PC-3 (cell line): ENCODE data around the gene TSTD2. TPM values are rescaled to one million over a fixed set of nuclear protein-coding genes. Genes with fewer than 3 reads are reported as not detected.
A peak's percentile ranks its signal among the peaks of the same experiment; 100 is the strongest.

Source experiments
- ATAC-seq: fragments of 200-7000 bp; cut with Tn5 transposase; 2 replicates; pipeline ENCODE4 v1.9.1; 2020; ENCODE audit warnings: mild to moderate bottlenecking, moderate library complexity
- BruUV-seq: library from RNA; stranded (reverse); fragments of 400-500 nt; replicated peaks from 2 replicates; lab custom pipeline; 2021; lab: Mats Ljungman, UMichigan
- CTCF ChIA-PET: fragments of 300-600 bp; sonication (Branson Sonifier 250); formaldehyde crosslinking; loops from one replicate; lab custom pipeline; 2022; ENCODE audit warnings: antibody characterized with exemption; lab: Charles Lee
- POLR2A ChIA-PET: fragments of 300-600 bp; sonication (Branson Sonifier 250); formaldehyde crosslinking; loops from one replicate; lab custom pipeline; 2022; ENCODE audit warnings: antibody characterized with exemption; ENCODE audit not compliant: unreplicated experiment; lab: Charles Lee
- DNase-seq: peaks from one replicate; pipeline ENCODE4 v3.0.0-alpha.2; 2015
- H2AFZ ChIP-seq: fragments of 300-600 bp; sonication (generic); 2 replicates; pipeline ENCODE4 v1.6.0; 2016; ENCODE audit warnings: antibody characterized with exemption, low read length
- H3F3A ChIP-seq: fragments of 300-600 bp; sonication (generic); one replicate; pipeline ENCODE4 v1.6.0; 2017; ENCODE audit warnings: antibody characterized with exemption, low read length, control low read depth, mild to moderate bottlenecking; ENCODE audit not compliant: unreplicated experiment
- H3K27ac ChIP-seq: fragments of 300-600 bp; sonication (generic); 2 replicates; pipeline ENCODE4 v1.5.1; 2016; ENCODE audit warnings: mild to moderate bottlenecking, low read length
- H3K27me3 ChIP-seq: fragments of 300-600 bp; sonication (generic); 2 replicates; pipeline ENCODE4 v1.6.1; 2016; ENCODE audit warnings: low read length, mixed read lengths
- H3K36me3 ChIP-seq: fragments of 300-600 bp; sonication (generic); 2 replicates; pipeline ENCODE4 v1.6.1; 2016; ENCODE audit warnings: low read depth, mixed run types, low read length, mixed read lengths
- H3K4me1 ChIP-seq: fragments of 300-600 bp; sonication (generic); 2 replicates; pipeline ENCODE4 v1.5.1; 2016; ENCODE audit warnings: low read length; ENCODE audit not compliant: insufficient read depth
- H3K4me2 ChIP-seq: fragments of 300-600 bp; sonication (generic); 2 replicates; pipeline ENCODE4 v1.6.0; 2016; ENCODE audit warnings: low read length
- H3K4me3 ChIP-seq: fragments of 300-600 bp; sonication (generic); 2 replicates; pipeline ENCODE4 v1.5.1; 2016; ENCODE audit warnings: mild to moderate bottlenecking, low read length, mixed read lengths
- H3K79me2 ChIP-seq: fragments of 300-600 bp; sonication (generic); 2 replicates; pipeline ENCODE4 v1.6.1; 2017; ENCODE audit warnings: low read length, mixed read lengths
- H3K9ac ChIP-seq: fragments of 300-600 bp; sonication (generic); 2 replicates; pipeline ENCODE4 v1.6.0; 2016; ENCODE audit warnings: mild to moderate bottlenecking, low read length
- H3K9me2 ChIP-seq: fragments of 300-600 bp; sonication (generic); replicated peaks from 2 replicates; pipeline ENCODE4 v1.6.1; 2016; ENCODE audit warnings: mixed run types, low read length, mixed read lengths
- H3K9me3 ChIP-seq: fragments of 300-600 bp; sonication (generic); 2 replicates; pipeline ENCODE4 v1.6.1; 2016; ENCODE audit warnings: low read length, mixed read lengths
- H4K20me1 ChIP-seq: fragments of 300-600 bp; sonication (generic); 2 replicates; pipeline ENCODE4 v1.6.1; 2016; ENCODE audit warnings: low read length, mixed read lengths
- CTCF ChIP-seq: fragments of 300-600 bp; sonication (generic); conservative IDR thresholded peaks from 2 replicates; pipeline ENCODE4 v1.5.1; 2017; ENCODE audit warnings: antibody characterized with exemption, low read depth, mild to moderate bottlenecking, low read length
- EZH2 ChIP-seq: fragments of 300-600 bp; sonication (generic); IDR thresholded peaks from one replicate; pipeline ENCODE4 v1.6.1; 2017; ENCODE audit warnings: antibody characterized with exemption, mild to moderate bottlenecking, low read length; ENCODE audit not compliant: unreplicated experiment
- EZH2phosphoT487 ChIP-seq: fragments of 300-600 bp; sonication (generic); IDR thresholded peaks from 2 replicates; pipeline ENCODE4 v1.6.1; 2018; ENCODE audit warnings: mild to moderate bottlenecking, antibody characterized with exemption, low read length, borderline replicate concordance
- intact Hi-C: fragments of 100-400 bp; cut with micrococcal nuclease; formaldehyde crosslinking; loops from 2 replicates; pipeline ENCODE4 v1.9.0; 2023
- total RNA-seq: library from RNA; depleted of rRNA; stranded (reverse); fragments of >200 nt; gene quantifications from 2 replicates; pipeline ENCODE4 v1.2.3, GENCODE V29; 2014

TSTD2 gene
- total RNA-seq, 1 experiment from 2014 or later, result 11.2 TPM

GRCh38 chr9:97600531-97601227, 32.5 kb downstream of the TSTD2 start:
- Histone ChIP-seq H3K4me2 (no peak overlapping the region), H4K20me1 (no peaks in the 10 kb centered on the region), H3K9me3 (no peaks in the 10 kb centered on the region), H3K4me3 (no peak overlapping the region), H3K9me2 (no peaks in the 10 kb centered on the region), H3K27me3 (no peaks in the 10 kb centered on the region), H3F3A (no peaks in the 10 kb centered on the region), H3K79me2 (no peaks in the 10 kb centered on the region), H3K4me1 (no peaks in the 10 kb centered on the region), H3K27ac (no peak overlapping the region), H3K9ac (no peak overlapping the region), H3K36me3 (no peaks in the 10 kb centered on the region), H2AFZ (no peak overlapping the region)
- TF ChIP-seq EZH2, result no peak
- no peak for TF ChIP-seq CTCF
- no peak for TF ChIP-seq EZH2phosphoT487
- ATAC-seq, result no peak
- ChIA-PET CTCF (no interaction called here), POLR2A (no interaction called here)
- no peak for DNase-seq
- intact Hi-C loops, result no loop called here
- BruUV-seq, result no TSS peak

DNA sequence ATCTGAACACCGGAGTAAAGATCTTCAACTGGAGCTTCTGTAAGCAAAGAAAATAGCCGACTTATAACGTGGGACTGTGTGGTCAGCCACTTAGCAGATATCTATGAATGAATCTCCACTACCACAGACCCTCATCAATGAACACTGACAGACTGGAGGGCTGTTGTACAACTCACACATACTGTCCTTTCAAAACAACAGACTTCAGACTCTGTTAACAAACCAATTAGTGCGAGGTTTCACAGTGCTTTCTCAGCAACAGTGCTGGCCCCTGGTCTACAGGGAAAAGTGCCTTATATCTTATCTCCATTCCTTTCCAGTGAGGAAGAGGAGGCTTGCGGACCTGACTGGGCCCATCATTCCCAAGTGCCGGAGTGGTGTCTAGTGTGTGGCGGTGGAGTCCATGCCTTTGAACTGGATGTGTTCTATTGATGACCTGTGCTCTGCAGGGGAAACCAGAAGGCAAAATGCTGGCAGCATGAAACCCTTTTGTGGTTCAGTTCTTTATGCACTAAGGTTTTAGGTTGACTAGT, 33.8 kb downstream of the TSTD2 start:
- no peak for ATAC-seq
- CTCF ChIA-PET, result interaction anchor here (1.1 kb wide), 4 partner anchors 16 to 132 kb away, joined by 3 to 18 read pairs (median 6); no protein-coding TSS in a partner anchor

DNA sequence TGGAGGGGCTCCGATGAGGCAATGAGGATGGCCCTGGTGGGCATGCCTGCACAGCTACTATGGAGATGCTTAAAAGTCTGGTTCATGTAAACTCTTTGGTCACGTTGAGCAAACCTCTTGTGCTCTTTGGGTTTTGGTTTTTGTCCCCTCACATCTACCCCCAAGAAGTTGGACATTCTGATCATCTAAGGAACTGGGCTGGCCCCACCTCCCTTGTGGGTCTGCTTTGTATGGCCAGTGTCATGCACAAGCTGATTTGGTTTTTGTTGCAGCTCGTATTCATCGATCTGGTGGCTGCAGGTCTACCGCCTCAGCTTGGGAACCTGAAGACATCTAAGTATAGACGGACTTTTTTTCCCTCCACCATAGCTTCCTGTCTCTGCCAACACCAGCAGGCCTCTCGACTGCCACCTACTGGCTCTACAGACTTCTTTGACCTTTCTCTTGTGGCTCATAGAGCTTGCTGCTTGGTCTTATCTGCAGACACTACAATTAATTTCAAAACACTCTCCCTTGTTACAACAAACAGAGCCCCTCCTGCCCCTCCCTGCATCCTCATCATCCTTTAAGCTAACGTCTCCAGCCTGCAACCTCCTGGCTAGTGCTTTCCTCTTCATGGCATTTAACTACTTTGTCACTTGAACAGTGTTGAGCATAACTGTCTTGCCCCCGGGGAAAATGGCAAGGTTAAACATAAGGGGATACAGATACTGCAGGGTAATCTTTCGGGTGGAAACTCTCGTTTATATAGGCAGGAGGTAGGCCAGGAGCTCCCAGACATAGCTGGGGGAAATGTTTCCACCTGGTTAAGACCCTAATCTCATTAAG, 34.5 kb downstream of the TSTD2 start:
- BruUV-seq, result TSS peak; percentile 23
- peak; percentile 88 for ATAC-seq

More for the DNA sequence above, 33.8 kb downstream of the TSTD2 start:
- no peaks in the 10 kb centered on the region for H3K9me2 ChIP-seq
- no peaks in the 10 kb centered on the region for H3K79me2 ChIP-seq
- POLR2A ChIA-PET, result no interaction called here
- no peaks in the 10 kb centered on the region for H4K20me1 ChIP-seq
- TF ChIP-seq EZH2phosphoT487, result no peak
- no peak for TF ChIP-seq EZH2
- DNase-seq, result no peak
- H3K36me3 ChIP-seq, result no peaks in the 10 kb centered on the region
- no peaks in the 10 kb centered on the region for H3K9me3 ChIP-seq
- no peak overlapping the region for H3K4me3 ChIP-seq
- H3K27ac ChIP-seq, result no peak overlapping the region
- no peak overlapping the region for H3K4me2 ChIP-seq
- H3K4me1 ChIP-seq, result no peaks in the 10 kb centered on the region
- H3F3A ChIP-seq, result no peaks in the 10 kb centered on the region
- H3K27me3 ChIP-seq, result no peaks in the 10 kb centered on the region
- no peak overlapping the region for H2AFZ ChIP-seq
- H3K9ac ChIP-seq, result no peak overlapping the region
- BruUV-seq, result no TSS peak
- intact Hi-C loops, result loop anchor here (5.0 kb wide), 1 partner anchor 187 kb away; the partner anchor contains the start of gene TDRD7

More for the DNA sequence above, 34.5 kb downstream of the TSTD2 start:
- no peaks in the 10 kb centered on the region for H3K9me2 ChIP-seq
- H3F3A ChIP-seq, result no peaks in the 10 kb centered on the region
- intact Hi-C loops, result loop anchor here (1.0 to 5.0 kb wide), 2 partner anchors 130 to 186 kb away; partner anchors contain the start of gene TDRD7
- 0 out of 2 replicates have a peak overlapping the region, but pooled peaks have one; percentile 9 for H2AFZ ChIP-seq
- H3K4me3 ChIP-seq, result no peak overlapping the region
- TF ChIP-seq EZH2, result no peak
- TF ChIP-seq EZH2phosphoT487, result no peak
- peak; percentile 76 for TF ChIP-seq CTCF
- H3K27me3 ChIP-seq, result no peaks in the 10 kb centered on the region
- ChIA-PET CTCF (interaction anchor here (0.6 to 1.1 kb wide), 5 partner anchors 16 to 1229 kb away, joined by 3 to 18 read pairs (median 5); no protein-coding TSS in a partner anchor), POLR2A (interaction anchor here (0.6 kb wide), 1 partner anchor 87 kb away, joined by 5 read pairs; no protein-coding TSS in a partner anchor)
- H3K4me1 ChIP-seq, result no peaks in the 10 kb centered on the region
- no peak overlapping the region for H3K4me2 ChIP-seq
- H3K79me2 ChIP-seq, result no peaks in the 10 kb centered on the region
- no peaks in the 10 kb centered on the region for H4K20me1 ChIP-seq
- H3K9ac ChIP-seq, result no peak overlapping the region
- DNase-seq, result peak; percentile 72
- no peaks in the 10 kb centered on the region for H3K36me3 ChIP-seq
- H3K27ac ChIP-seq, result no peak overlapping the region
- no peaks in the 10 kb centered on the region for H3K9me3 ChIP-seq
